ENCODE results near the gene RNU11.
"Not testable (repeated sequence)": the region's sequence is repeated elsewhere in the genome, so short reads cannot be mapped to it uniquely, and the experiment has no call there.

The RNU11 gene

DNA sequence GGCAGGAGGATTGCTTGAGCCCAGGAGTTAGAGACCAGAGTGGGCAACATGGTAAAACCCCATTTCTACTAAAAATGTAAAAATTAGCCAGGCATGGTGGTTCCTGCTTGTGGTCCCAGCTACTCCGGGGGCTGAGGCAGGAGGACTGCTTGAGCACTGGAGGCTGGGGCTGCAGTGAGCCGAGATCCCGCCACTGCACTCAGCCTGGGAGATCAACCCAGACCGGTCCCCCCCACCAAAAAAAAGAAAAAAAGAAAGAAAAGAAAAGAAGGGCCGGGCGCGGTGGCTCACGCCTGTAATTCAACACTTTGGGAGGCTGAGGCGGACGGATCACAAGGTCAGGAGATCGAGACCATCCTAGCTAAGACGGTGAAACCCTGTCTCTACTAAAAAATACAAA is 18.4 kb downstream of the RNU11 start:
- DNase-seq: no peak

DNA sequence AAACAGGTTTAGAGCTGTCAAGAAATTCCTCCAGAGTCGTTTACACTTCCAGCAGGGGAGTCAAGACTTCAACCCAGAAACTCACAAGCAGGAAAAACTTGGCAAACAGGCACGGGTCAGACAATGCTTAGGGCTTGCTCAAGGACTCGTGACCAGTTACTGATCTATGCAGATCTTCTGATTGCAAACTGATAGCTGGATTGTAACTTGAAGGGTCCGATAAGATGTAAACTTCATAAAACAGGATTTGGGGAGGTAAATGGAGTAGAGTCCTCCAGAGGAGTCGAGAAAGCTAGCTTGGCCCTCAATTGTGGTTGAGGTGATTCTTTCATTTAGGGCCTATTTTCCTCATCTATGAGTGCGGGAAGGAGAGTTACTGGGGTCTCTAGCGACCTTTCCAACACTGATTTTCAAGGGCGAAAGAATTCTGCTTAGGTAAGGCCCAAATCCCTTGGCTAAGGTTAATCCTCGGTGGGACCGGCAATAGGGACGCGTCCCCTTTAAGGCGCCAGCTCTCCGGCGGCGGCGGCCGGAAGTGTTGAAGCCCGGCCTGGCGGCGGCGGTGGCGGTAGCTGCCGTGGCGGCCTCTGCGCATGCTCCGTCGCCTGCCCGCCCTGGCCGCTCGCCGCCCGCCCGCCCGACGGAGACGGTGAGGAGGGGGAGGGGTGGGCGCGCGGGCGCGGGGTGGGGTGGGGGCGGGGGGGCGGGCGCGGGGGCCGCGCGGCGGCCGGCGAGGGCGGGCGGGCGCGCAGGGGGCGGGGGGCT is 20.0 kb downstream of the RNU11 start, which contains the start of gene GMEB1:
TSS of gene GMEB1 (plus strand) at position 594 of the 765 bp plus-strand sequence. CDS start 14,829 bp downstream, outside the sequence.
- peak; percentile 78 for DNase-seq

DNA sequence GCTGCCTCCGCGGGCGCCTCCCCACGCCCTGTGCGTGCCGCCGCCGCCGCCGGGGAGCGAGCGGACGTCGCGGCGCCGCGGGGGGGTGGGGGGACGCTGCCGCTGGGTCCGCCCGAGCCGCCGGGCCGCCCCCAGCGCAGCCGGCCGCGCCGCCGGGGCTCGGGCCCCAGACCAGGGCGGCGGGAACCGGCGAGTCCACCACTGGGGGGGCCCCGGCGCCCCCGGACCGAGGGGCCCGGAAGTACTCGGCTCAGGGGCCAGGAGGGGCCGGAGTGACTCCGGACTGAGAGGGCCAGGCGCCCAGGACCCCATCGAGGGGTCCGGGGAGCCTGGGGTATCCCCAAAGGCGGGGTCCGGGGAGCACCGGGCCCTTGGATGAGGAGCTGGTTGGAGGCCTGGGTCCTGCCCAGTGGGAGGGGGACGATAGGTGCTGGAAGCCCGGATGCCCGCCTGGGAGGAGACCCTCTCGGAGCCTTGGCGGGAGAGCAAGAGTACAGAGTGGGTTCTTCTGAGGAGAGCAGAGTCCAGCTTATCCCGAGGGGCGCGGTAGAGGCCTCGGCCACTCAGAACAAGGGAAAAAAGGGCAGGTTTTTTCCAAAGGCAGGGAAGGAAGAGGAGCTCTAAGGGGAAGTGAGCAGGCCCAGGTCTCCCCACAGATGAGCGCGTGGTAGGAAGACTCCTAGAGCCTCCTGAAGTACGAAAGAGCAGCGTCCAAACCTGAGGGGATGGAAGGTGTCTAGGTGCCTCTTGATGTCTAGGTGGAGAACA is 20.7 kb downstream of the RNU11 start:
- peak; percentile 74 for DNase-seq

DNA sequence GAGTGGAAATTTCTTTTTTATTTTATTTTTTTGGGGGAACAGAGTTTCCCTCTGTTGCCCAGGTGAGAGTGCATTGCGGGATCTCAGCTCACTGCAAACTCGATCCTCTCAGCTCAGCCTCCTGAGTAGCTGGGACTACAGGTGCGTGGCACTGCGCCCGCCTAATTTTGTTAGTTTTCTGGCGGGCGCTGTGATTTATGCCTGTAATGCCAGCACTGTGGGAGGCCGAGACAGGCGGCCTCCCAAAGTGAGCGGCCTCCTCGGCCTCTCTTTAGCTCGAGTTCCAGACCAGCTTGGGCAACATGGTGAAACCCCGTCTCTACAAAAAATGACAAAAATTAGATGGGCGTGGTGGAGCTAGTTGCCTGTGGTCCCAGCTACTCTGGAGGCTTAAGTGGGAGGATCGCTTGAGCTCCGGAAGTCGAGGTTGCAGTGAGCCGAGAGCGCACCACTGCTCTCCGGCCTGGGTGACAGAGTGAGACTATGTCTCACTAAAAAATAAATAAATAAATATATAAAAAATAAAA is 22.9 kb downstream of the RNU11 start:
- DNase-seq: no peak

DNA sequence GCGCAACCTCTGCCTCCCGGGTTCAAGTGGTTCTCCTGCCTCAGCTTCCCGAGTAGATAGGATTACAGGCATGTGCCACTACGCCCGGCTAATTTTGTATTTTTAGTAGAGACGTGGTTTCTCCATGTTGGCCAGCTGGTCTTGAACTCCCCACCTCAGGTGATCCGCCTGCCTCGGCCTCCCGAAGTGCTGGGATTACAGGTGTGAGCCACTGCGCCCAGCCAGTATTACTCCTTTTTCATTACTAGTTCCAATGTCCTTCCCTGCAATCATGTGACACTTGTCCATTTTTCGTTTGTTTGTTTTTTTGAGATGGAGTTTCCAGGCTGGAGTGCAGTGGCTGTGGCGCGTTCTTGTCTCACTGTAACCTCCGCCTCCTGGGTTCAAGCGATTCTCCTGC is 24.6 kb downstream of the RNU11 start:
- not testable (repeated sequence) for DNase-seq

DNA sequence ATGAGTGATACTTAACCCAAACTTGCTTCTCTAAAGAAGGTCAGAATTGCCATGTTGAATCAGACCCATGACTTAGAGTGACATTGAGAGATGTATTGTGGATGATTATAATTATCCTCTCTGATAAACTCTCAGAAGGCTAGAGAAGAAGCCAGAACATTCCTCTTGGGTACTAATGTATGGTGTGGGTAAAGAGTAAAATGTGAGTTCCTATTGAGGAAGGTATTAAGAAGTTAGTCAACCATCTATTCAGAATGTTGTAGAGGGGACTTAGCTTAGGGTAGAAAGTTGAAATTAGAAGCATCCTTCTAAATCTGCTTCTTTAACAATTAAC is 27.5 kb downstream of the RNU11 start:
- no peak for DNase-seq

DNA sequence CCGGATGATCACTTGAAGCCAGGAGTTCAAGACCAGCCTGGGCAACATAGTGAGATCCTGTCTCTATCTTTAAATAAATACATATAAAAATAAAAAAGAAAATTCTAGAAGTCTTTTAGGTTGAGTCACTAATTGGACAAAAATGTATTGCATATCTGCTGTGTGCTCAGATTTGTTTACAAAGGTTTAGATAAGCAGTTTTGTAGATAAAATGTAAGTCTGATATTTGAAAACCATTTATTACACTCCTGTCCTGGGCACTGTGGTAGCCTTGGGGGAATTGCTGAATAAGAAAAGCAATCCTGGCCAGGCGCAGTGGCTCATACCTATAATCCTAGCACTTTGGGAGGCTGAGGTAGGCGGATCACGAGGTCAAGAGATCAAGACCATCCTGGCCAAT is 31.8 kb downstream of the RNU11 start:
- DNase-seq: no peak

DNA sequence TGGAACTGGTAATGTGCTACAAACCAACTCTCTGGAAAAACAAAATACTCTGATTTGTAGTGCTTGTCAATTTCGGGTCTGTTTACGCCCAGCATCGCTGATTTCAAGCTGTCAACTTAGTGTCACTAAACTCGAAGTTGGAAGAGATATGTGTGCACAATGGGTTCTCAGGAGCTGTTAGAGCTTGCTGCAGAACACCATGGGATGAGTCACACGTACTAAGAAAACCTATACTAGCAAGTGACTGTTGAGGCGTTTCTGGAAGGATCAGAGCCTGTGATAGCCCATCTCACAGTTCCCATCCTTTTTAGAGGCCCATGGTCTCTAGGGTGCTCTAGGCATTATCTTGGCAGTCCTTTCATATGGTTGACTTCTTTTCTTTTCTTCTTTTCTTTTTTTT is 34.4 kb downstream of the RNU11 start:
- no peak for DNase-seq

DNA sequence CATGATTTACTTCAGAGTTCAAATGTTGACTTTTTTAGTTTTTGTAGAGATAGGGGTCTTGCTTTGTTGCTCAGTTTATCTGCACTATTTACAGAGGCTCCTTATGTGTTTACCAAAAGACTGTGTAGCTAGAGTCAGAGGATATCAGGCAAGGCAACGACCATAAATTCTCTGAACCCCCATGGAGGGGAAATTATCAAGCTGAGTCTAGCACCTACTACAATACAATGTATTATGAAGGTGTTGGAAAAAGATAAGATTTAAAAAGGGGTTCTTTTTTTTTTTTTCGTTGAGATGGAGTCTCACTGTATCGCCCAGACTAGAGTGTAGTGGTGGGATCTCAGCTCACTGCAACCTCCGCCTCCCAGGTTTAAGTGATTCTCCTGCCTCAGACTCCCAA is 36.5 kb downstream of the RNU11 start:
- no peak for DNase-seq

DNA sequence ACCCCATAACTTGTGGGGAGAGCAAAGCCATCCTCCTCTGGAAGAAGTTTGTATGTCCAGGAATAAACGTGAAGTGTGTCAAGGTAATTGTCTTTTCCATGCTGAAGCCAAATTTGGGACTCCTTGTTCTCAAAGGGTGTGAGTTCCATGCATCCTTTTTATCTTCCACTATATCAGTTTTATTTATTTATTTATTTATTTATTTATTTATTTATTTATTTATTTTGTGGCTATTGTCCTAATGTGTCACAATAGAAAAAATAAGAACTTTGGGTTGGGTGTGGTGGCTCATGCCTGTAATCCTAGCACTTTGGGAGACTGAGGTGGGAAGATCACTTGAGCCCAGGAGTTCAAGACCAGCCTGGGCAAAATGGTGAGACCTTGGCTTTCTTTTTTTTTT is 43.2 kb downstream of the RNU11 start:
- not testable (repeated sequence) for DNase-seq
